Activated CD8-positive, alpha-beta memory T cell treated with anti-CD3 and anti-CD28 coated beads, Interleukin-2, amount 50 U/mL, for 1 hour (primary cell): Measurements from ENCODE around the gene ST6GALNAC3.
"Not testable (repeated sequence)": the region's sequence is repeated elsewhere in the genome, so short reads cannot be mapped to it uniquely, and the experiment has no call there.

ENCODE experiments used
- DNase-seq: peaks from one replicate; pipeline ENCODE4 v3.0.0-alpha.2; 2020; ENCODE audit errors: extremely low read depth

Gene ST6GALNAC3

GRCh38 chr1:76340056-76340455 is 265.5 kb downstream of the ST6GALNAC3 start:
- no peak for DNase-seq

DNA sequence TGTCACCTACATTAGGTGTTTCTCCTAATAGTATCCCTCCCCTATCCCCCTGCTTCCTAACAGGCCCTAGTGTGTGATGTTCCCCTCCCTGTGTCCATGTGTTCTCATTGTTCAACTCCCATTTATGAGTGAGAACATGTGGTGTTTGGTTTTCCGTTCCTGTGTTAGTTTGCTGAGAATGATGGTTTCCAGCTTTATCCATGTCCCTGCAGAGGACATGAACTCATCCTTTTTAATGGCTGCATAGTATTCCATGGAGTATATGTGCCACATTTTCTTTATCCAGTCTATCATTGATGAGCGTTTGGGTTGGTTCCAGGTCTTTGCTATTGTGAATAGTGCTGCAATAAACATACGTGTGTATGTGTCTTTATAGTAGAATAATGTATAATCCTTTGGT is 267.3 kb downstream of the ST6GALNAC3 start:
- DNase-seq: not testable (repeated sequence)

- no peak for DNase-seq
These were observed 268.8 kb downstream of the ST6GALNAC3 start for GRCh38 chr1:76343356-76343755.

DNA sequence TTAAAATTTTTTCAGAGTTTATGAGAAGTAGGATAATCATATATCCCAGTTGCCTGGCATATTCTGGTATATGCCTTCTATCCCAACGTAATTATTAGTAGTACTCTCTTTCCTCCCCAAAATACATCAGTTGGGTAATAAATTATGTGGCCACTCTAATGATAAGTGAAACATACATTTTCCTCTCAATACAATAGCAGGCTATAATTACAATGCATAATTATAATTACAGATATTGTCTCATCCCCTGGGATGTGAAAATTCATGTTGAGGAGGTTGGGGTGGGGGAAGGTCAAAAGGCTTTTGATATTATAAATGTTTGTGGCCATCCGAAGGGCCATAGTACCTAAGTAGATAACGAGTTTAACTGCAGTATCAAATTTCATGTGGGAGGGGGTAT is 277.1 kb downstream of the ST6GALNAC3 start:
- no peak for DNase-seq

- no peak for DNase-seq
These were observed 278.3 kb downstream of the ST6GALNAC3 start for GRCh38 chr1:76352741-76353435.

- no peak for DNase-seq
These were observed 279.7 kb downstream of the ST6GALNAC3 start for GRCh38 chr1:76354236-76354635.

- DNase-seq: no peak
These were observed 292.2 kb downstream of the ST6GALNAC3 start for GRCh38 chr1:76366726-76367125.

GRCh38 chr1:76371941-76372340 is 297.4 kb downstream of the ST6GALNAC3 start:
- DNase-seq: no peak

DNA sequence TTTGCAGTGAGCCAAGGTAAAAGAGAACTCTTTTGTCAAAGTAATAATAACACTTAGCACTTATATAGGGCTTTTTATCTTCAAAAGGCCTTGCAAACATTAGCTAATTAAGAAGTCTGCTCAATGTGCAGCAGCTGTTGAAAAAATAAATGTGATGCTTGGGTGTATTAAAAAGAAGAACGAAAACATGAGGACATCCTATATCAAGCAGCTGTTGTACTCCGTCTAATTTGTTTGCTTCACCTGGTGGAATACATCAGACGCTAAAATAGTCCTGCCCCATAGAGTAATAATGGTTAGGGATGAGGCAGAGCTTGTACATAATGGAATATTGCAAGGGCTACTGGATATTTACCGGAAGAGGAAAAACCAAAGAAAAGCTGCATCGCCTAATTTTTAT is 299.5 kb downstream of the ST6GALNAC3 start:
- DNase-seq: no peak

GRCh38 chr1:76377247-76377646 is 302.7 kb downstream of the ST6GALNAC3 start:
- no peak for DNase-seq

GRCh38 chr1:76379506-76379905 is 305.0 kb downstream of the ST6GALNAC3 start:
- DNase-seq: no peak

DNA sequence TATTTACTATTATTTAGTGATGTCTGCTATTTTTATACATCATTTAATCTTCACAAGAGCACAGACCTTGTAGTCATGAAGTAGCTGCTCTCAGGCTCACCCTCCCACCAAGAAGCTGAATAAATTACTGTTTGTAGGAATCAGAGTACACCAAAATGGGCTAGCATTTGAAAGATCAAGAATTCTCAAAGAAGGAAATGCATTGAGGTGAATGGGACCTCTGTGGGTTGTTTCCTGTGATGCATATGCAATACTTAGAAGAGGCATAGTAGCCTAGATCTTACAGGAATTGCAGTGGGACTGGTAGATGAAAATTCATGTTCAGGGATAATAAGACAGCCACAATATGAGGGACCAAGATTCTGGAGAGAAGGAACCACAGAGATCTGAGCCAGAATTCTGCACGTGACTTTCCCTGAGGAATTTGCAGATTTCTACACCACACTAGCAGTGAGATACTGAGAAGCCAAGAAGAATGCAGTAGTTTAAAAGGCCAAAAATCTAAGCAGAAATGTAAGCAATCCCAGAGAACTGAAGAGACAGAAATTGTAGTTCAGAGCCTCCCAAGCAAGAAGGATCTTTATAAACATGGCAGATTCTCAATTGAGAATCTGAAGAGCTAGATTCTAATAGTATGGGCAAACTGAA is 307.0 kb downstream of the ST6GALNAC3 start:
- no peak for DNase-seq

DNA sequence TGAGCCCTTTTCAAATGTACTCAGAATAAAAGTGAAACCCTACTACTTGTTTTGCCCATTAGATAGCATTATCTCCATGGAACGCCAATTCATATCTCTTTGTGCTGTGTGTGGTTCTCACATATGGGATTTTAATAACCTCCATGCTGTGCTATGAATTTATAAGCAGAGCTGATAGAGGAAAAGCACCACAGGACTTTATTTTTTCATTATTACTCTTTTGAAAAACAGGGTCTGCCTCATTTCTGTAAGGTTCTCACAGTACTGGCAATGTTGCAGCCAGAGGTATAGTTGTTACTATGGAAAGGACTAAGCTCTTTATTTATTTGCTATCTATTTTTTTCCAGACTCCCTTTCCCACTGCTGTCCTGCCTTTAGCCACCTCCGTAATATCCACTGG is 313.7 kb downstream of the ST6GALNAC3 start:
- DNase-seq: no peak

DNA sequence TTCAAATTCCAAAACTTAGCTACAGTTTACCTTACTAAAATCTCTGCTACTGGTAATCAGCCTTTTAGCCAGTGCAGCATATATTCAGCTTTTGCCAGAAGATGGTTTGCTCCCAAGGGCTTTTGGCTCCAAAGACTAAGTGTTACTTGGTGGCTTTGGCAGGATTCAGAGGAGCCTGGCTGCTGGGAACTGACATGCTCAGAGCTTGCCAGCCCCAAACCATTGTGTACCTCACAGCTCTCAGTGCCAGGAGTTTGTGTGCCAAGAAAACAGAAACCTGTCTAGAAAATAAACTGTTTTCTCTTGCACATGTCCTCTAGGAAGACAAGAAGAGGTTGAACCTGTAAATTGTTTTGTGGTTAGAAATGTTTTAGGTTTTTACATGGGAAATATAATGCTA is 315.9 kb downstream of the ST6GALNAC3 start:
- no peak for DNase-seq

DNA sequence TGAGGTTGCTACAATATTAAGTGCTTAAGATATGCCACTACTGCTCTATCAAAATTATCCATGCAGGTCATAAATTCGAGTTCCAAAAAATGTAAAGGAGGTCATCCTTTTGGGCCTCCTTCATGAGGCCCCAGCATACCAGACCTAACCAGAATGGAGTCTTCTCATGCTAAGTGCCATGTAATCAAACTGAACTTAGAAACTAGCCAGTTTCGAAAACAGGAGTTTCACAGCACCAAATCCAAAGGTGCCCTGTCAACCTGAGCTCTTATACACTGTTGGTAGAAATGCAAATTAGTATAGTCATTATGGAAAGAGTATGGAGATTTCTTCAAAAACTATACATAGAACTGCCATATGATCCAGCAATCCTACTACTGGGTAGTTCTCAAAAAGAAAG is 320.5 kb downstream of the ST6GALNAC3 start:
- no peak for DNase-seq

DNA sequence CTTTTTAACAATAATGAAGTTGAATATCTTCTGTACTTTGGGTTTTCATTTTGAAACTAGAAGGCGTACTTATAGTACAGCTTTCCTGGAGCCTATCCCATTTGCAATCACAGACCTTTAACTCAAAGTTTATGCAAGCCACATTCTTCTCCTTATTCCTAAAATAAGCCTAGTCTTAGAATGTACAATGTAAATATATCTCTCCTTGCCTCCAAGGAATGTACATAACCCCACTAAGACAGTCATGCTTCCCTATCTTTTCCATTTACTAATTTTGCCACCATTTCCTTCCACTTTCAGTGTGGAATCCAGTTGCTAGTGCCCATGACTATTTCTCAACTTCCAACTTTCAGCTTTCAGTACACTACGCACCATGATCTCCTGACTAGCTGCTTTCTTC is 327.6 kb downstream of the ST6GALNAC3 start:
- no peak for DNase-seq

DNA sequence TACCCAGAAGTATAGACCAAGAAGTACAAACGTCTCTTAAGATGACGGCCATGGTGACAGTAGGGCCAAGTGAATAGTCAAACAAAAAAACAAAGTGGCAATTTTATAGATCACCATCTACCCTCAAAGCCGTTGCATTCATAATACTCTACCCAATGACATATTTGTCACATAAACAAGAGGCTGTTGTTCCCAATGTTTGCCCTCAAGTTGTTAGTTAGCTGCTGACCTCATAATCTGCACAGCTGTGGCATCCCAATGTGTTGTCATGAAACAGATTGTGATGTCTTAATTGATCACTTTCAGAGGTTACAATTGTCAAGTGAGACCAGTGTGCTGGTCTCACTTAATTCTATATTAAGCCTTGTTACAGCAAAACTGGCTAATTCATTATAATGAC is 333.8 kb downstream of the ST6GALNAC3 start:
- DNase-seq: no peak

DNA sequence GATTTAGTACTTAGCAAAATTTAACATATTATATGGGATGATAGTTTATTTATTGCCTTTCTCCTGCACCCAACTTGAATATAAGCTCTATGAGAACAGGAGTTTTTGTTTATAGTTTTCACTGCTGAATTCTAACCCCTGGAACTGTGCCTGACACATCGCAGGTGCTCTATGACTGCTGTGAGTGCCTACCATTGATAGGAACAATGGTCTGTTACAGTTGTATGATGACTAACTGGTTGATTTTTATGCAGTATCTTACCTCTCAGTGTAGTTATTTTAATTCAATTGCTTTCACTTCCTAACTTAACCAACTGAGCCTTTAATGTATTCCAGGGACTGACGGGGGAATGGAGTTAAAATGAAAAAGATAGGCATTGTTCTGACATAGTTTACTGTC is 336.0 kb downstream of the ST6GALNAC3 start:
- no peak for DNase-seq

GRCh38 chr1:76418531-76418930 is 344.0 kb downstream of the ST6GALNAC3 start:
- DNase-seq: no peak

GRCh38 chr1:76419603-76420002 is 345.1 kb downstream of the ST6GALNAC3 start:
- DNase-seq: no peak

DNA sequence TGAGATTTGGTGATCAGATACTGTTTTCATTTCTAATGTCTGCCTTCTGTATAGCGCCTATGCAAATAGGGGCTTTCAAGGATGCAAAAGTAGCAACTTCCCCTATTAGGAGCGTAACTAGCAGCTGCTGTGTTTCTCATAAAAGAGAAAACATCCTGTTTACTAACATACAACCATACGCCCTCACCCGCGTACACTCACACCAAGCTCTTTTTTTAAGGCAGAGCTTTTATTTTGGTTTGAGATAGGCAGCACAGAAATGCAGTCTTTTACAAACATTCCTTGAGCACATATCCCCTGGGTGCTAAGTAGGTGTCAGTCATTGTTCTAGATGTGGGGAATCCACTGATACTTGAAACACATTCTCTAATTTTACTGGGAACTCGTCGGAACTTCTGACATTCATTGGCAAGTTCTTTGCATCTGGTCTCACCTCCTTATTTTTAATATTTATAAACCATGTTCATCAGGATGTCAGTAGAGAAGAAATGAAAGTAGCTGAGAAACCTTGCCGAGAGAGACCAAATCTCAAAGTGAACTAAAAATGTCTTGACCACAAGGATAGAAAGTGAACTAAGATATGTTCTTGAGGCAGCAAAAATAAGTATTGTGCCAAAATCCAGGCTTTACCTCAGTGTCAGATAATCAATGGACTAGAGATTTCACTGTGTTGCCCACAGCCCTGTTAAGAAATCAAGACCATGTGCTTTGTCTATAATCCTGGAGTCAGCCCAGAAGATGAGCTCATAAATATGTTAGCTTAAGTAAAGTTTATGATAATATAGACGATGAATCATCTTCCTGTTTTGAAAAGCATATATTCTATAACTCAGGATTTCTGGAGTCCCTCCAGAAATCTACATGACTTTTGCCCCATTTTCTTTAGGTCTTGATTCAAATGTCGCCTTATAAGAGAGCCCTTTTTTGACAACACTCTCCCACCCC is 350.9 kb downstream of the ST6GALNAC3 start:
- DNase-seq: no peak

GRCh38 chr1:76426606-76427005 is 352.1 kb downstream of the ST6GALNAC3 start:
- DNase-seq: no peak

- no peak for DNase-seq
These were observed 353.5 kb downstream of the ST6GALNAC3 start for GRCh38 chr1:76428028-76428427.
